Subcutaneous abdominal adipose tissue (tissue), 5 donors: ENCODE results near the gene LPCAT3.

Source experiments
- H3K27ac ChIP-seq: one replicate; pipeline ENCODE4 v1.7.0; 2013; ENCODE audit warnings: low read depth, mild to moderate bottlenecking, inconsistent platforms, low read length, moderate library complexity
- H3K27me3 ChIP-seq, 5 donors: one replicate each; pipeline ENCODE4 v1.7.0; 2013; ENCODE audit warnings: low read length in 5 of 5, inconsistent platforms in 1 of 5; ENCODE audit not compliant: control insufficient read depth in 5 of 5, insufficient read depth in 4 of 5
- H3K36me3 ChIP-seq, 5 donors: one replicate each; pipeline ENCODE4 v1.7.0; 2013; ENCODE audit warnings: low read length in 5 of 5; ENCODE audit not compliant: control insufficient read depth in 5 of 5, insufficient read depth in 5 of 5
- H3K4me1 ChIP-seq, 5 donors: one replicate each; pipeline ENCODE4 v1.7.0; 2013; ENCODE audit warnings: low read length in 5 of 5, mild to moderate bottlenecking in 3 of 5, moderate library complexity in 1 of 5; ENCODE audit not compliant: control insufficient read depth in 5 of 5, insufficient read depth in 5 of 5
- H3K4me3 ChIP-seq, 5 donors: one replicate each; pipeline ENCODE4 v1.7.0; 2013; ENCODE audit warnings: low read length in 5 of 5, low read depth in 1 of 5
- H3K9ac ChIP-seq, 5 donors: one replicate each; pipeline ENCODE4 v1.7.0; 2013; ENCODE audit warnings: low read length in 5 of 5, mild to moderate bottlenecking in 4 of 5, moderate library complexity in 3 of 5
- H3K9me3 ChIP-seq, 5 donors: one replicate each; pipeline ENCODE4 v1.7.0; 2013; ENCODE audit warnings: low read length in 5 of 5; ENCODE audit not compliant: control insufficient read depth in 5 of 5
- donor health status: healthy.
- donor health status: healthy.
- donor health status: healthy.
- donor health status: healthy.
- donor health status: healthy.

LPCAT3 gene

DNA sequence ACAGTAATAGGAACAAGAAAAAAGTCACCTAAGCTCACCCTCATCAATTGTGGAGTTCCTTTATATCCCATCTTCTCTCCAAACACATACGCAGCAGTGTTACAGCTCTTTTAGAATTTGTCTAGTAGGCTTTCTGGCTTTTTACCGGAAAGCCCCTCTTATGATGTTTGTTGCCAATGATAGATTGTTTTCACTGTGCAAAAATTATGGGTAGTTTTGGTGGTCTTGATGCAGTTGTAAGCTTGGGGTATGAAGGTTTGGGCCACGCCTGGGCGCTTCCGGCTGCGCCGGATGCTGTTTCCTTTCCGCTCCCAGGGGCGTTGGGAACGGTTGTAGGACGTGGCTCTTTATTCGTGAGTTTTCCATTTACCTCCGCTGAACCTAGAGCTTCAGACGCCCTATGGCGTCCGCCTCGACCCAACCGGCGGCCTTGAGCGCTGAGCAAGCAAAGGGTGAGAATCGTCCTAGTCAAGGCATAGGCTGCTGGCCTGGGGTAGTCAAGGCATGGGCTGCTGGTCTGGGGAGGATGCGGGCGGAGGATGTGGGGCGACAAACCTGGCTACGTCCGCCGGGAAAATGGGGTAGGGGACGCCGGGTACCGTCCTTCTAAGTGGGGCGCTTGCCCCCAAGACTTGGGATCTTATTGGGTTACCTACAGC, 74.4 kb downstream of the LPCAT3 start, which contains the start of the genes C12orf57 and RNU7-1:
TSS of gene C12orf57 (plus strand) at position 301 of the 659 bp plus-strand sequence. CDS start at position 401, 100 bp downstream.
TSS of gene RNU7-1 (plus strand) at position 95 of the 659 bp plus-strand sequence.
- Histone ChIP-seq H3K4me1 (peaks cover 10 to 58% (median 43%) of the 10 kb centered on the region in 5 donors), H3K4me3 (peak within 1 kb of the TSS; percentile 68 to 91 (median 77)), H3K27me3 (no peaks in the 10 kb centered on the region), H3K9ac (peak within 1 kb of the TSS; percentile 79 to 87 (median 84)), H3K9me3 (no peaks in the 10 kb centered on the region), H3K27ac (peak within 1 kb of the TSS; percentile 94), H3K36me3 (peaks cover 0 to 40% (median 27%) of the 10 kb centered on the region in 5 donors)

DNA sequence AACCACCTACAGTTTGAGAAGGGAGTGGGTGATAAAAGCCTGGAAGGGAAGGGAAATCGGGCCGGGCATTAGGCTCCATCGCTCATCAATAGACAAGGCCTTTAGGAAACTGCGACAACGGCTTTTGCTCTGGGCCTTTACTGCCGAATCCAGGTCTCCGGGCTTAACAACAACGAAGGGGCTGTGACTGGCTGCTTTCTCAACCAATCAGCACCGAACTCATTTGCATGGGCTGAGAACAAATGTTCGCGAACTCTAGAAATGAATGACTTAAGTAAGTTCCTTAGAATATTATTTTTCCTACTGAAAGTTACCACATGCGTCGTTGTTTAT, 74.9 kb downstream of the LPCAT3 start:
- H3K36me3 ChIP-seq: peaks cover 0 to 40% (median 27%) of the 10 kb centered on the region in 5 donors
- H3K4me1 ChIP-seq: peaks cover 11 to 63% (median 48%) of the 10 kb centered on the region in 5 donors
- H3K9me3 ChIP-seq: no peaks in the 10 kb centered on the region
- peak overlapping the region; percentile 28 to 91 (median 75) for H3K4me3 ChIP-seq
- H3K27ac ChIP-seq: peak overlapping the region; percentile 94
- no peaks in the 10 kb centered on the region for H3K27me3 ChIP-seq
- H3K9ac ChIP-seq: peak overlapping the region; percentile 48 to 87 (median 79)

DNA sequence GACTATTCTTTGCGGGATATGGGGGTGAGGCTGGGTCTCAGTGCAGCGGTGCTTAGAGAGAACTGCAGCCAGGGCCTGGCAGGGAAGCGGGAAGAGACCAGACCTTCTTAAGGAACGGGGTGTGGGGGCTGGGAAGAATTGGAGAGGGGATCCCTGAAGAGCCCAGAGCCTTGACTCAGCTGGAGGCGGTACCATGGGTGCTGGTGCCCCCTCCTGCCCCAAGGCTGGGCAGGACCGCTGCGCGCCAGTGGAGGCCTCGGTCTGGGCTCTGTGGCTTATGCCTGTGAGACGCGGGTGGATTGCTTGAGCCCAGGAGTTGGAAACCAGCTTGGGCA, 76.0 kb downstream of the LPCAT3 start:
- H3K4me1 ChIP-seq: peaks cover 14 to 71% (median 58%) of the 10 kb centered on the region in 5 donors
- H3K36me3 ChIP-seq: peaks cover 0 to 40% (median 24%) of the 10 kb centered on the region in 5 donors
- peak overlapping the region; percentile 94 for H3K27ac ChIP-seq
- H3K4me3 ChIP-seq: no peak overlapping the region
- H3K27me3 ChIP-seq: no peaks in the 10 kb centered on the region
- no peak overlapping the region for H3K9ac ChIP-seq
- no peaks in the 10 kb centered on the region for H3K9me3 ChIP-seq

DNA sequence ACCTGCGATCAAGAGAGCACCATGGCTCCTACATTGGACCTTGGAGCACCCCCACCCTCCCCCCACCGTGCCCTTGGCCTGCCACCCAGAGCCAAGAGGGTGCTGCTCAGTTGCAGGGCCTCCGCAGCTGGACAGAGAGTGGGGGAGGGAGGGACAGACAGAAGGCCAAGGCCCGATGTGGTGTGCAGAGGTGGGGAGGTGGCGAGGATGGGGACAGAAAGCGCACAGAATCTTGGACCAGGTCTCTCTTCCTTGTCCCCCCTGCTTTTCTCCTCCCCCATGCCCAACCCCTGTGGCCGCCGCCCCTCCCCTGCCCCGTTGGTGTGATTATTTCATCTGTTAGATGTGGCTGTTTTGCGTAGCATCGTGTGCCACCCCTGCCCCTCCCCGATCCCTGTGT, 76.5 kb downstream of the LPCAT3 start:
- H3K27ac ChIP-seq: no peak overlapping the region
- H3K4me1 ChIP-seq: peaks cover 14 to 75% (median 60%) of the 10 kb centered on the region in 5 donors
- peaks cover 0 to 41% (median 24%) of the 10 kb centered on the region in 5 donors for H3K36me3 ChIP-seq

DNA sequence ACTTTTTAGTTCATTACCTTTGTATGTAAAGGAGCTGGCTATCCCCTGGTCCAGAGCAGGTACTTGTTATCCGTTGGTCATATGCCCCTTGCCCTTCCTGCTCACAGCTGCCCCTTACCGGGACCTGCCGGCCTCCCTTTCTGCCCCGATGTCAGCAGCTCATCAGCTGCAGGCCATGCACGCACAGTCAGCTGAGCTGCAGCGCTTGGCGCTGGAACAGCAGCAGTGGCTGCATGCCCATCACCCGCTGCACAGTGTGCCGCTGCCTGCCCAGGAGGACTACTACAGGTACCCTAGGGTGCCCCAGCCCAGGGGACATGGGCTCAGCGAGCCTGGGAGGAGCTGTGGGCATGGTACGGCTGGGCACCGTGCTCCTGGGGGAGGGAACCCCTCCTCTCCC, 77.0 kb downstream of the LPCAT3 start:
- peaks cover 14 to 72% (median 57%) of the 10 kb centered on the region in 5 donors for H3K4me1 ChIP-seq
- no peaks in the 10 kb centered on the region for H3K9me3 ChIP-seq
- no peak overlapping the region for H3K9ac ChIP-seq
- H3K27me3 ChIP-seq: no peaks in the 10 kb centered on the region
- H3K4me3 ChIP-seq: no peak overlapping the region
- H3K36me3 ChIP-seq: peaks cover 0 to 41% (median 27%) of the 10 kb centered on the region in 5 donors
- H3K27ac ChIP-seq: no peak overlapping the region

More for the DNA sequence above, 76.5 kb downstream of the LPCAT3 start:
- Histone ChIP-seq H3K4me3 (no peak overlapping the region), H3K27me3 (no peaks in the 10 kb centered on the region), H3K9me3 (no peaks in the 10 kb centered on the region), H3K9ac (no peak overlapping the region)

DNA sequence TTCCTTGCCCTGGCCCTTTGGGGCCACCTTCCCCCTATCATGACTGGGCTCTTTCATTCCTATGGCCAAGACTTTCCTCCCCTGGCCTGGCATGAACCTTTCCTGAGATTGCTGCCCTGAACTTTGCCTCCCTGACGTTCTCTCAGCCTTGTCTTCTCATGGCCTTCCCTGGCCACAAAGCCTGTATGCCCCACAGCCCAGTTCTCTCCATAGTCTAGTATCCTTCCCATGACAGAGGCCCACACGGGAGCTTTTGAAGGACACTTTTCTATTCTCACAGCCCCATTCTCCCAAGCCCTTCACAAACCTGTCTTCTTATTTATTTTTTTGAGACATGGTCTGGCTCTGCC, 79.1 kb downstream of the LPCAT3 start:
- Histone ChIP-seq H3K27me3 (no peaks in the 10 kb centered on the region), H3K27ac (peak overlapping the region; percentile 30), H3K36me3 (peaks cover 0 to 51% (median 38%) of the 10 kb centered on the region in 5 donors), H3K9me3 (no peaks in the 10 kb centered on the region), H3K4me1 (peaks cover 13 to 70% (median 55%) of the 10 kb centered on the region in 5 donors), H3K4me3 (no peak overlapping the region), H3K9ac (no peak overlapping the region)

DNA sequence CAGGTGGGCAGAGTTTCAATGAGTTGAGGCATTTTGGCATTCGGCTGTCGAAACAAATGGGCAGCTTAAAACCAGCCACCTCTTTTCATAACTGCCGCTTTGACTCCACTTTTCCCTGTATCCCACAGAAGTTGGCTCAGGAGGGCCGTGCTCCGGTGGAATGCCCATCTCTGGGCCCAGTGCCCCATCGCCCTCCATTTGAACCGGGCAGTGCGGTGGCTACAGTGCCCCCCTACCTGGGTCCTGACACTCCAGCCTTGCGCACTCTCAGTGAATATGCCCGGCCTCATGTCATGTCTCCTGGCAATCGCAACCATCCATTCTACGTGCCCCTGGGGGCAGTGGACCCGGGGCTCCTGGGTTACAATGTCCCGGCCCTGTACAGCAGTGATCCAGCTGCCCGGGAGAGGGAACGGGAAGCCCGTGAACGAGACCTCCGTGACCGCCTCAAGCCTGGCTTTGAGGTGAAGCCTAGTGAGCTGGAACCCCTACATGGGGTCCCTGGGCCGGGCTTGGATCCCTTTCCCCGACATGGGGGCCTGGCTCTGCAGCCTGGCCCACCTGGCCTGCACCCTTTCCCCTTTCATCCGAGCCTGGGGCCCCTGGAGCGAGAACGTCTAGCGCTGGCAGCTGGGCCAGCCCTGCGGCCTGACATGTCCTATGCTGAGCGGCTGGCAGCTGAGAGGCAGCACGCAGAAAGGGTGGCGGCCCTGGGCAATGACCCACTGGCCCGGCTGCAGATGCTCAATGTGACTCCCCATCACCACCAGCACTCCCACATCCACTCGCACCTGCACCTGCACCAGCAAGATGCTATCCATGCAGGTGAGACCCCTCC, 79.7 kb downstream of the LPCAT3 start:
- H3K4me1 ChIP-seq: peaks cover 11 to 70% (median 55%) of the 10 kb centered on the region in 5 donors
- peaks cover 0 to 57% (median 44%) of the 10 kb centered on the region in 5 donors for H3K36me3 ChIP-seq
- H3K9me3 ChIP-seq: no peaks in the 10 kb centered on the region
- H3K9ac ChIP-seq: peak overlapping the region in 3 of 5 donors; percentile 35 to 70 (median 69)
- H3K27me3 ChIP-seq: no peaks in the 10 kb centered on the region
- peak overlapping the region; percentile 88 for H3K27ac ChIP-seq
- peak overlapping the region; percentile 53 to 76 (median 67) for H3K4me3 ChIP-seq

DNA sequence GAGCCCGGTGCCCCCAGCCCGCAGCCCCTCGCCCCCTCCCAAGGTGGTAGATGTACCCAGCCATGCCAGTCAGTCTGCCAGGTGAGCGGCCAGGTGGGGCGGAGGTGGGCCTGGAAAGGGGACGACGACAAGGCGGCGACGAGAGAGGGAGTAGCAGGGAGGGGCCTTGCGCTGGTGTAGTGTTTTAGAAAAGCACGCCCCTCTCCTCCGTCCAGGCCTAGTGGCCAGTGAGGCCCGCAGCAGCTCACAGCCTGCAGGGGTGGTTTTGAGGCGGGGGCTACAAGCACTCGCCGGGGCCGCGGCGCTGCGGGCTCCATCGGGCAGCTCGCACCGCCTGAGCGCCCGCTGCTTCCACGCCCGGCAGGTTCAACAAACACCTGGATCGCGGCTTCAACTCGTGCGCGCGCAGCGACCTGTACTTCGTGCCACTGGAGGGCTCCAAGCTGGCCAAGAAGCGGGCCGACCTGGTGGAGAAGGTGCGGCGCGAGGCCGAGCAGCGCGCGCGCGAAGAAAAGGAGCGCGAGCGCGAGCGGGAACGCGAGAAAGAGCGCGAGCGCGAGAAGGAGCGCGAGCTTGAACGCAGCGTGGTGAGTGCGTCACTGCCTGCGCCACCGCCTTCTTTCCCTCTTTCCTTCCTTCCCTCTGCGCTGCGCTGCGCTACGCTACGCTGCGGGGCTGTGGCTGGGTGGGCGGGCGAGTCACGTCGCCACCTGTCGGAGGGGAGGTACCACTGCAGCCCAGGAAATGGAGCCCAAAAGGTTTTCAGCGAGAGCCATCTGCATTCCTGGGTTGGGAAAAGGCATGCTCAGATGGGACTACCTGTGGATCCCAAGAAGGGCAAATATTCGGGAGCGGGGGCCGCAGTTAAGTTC, 80.6 kb downstream of the LPCAT3 start:
- H3K27me3 ChIP-seq: no peaks in the 10 kb centered on the region
- peaks cover 0 to 61% (median 45%) of the 10 kb centered on the region in 5 donors for H3K36me3 ChIP-seq
- H3K9me3 ChIP-seq: no peaks in the 10 kb centered on the region
- peak overlapping the region; percentile 88 for H3K27ac ChIP-seq
- H3K9ac ChIP-seq: peak overlapping the region in 4 of 5 donors; percentile 69 to 78 (median 71)
- H3K4me3 ChIP-seq: peak overlapping the region; percentile 53 to 76 (median 67)
- peaks cover 14 to 68% (median 53%) of the 10 kb centered on the region in 5 donors for H3K4me1 ChIP-seq

DNA sequence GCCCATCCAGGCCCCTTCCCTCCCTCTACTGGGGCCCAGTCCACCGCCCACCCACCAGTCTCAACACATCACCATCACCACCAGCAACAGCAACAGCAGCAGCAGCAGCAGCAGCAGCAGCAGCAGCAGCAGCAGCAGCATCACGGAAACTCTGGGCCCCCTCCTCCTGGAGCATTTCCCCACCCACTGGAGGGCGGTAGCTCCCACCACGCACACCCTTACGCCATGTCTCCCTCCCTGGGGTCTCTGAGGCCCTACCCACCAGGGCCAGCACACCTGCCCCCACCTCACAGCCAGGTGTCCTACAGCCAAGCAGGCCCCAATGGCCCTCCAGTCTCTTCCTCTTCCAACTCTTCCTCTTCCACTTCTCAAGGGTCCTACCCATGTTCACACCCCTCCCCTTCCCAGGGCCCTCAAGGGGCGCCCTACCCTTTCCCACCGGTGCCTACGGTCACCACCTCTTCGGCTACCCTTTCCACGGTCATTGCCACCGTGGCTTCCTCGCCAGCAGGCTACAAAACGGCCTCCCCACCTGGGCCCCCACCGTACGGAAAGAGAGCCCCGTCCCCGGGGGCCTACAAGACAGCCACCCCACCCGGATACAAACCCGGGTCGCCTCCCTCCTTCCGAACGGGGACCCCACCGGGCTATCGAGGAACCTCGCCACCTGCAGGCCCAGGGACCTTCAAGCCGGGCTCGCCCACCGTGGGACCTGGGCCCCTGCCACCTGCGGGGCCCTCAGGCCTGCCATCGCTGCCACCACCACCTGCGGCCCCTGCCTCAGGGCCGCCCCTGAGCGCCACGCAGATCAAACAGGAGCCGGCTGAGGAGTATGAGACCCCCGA, 81.4 kb downstream of the LPCAT3 start:
- peaks cover 14 to 75% (median 62%) of the 10 kb centered on the region in 5 donors for H3K4me1 ChIP-seq
- H3K4me3 ChIP-seq: peak overlapping the region in 3 of 5 donors; percentile 65 to 76 (median 67)
- no peaks in the 10 kb centered on the region for H3K9me3 ChIP-seq
- peaks cover 0 to 58% (median 45%) of the 10 kb centered on the region in 5 donors for H3K36me3 ChIP-seq
- no peaks in the 10 kb centered on the region for H3K27me3 ChIP-seq
- H3K27ac ChIP-seq: peak overlapping the region; percentile 88
- peak overlapping the region in 4 of 5 donors; percentile 53 to 78 (median 71) for H3K9ac ChIP-seq
